HUES64 (cell line): Measurements from ENCODE around the gene LGALS4.
"Not testable (repeated sequence)": the region's sequence is repeated elsewhere in the genome, so short reads cannot be mapped to it uniquely, and the experiment has no call there.

Source experiments
- H3K27ac ChIP-seq: 2 replicates; pipeline ENCODE4 v1.7.0; 2013; ENCODE audit warnings: low read depth, low read length, inconsistent platforms
- H3K27me3 ChIP-seq: 2 replicates; pipeline ENCODE4 v1.6.1; 2013; ENCODE audit warnings: mild to moderate bottlenecking, low read length; ENCODE audit not compliant: insufficient read depth
- H3K36me3 ChIP-seq: 2 replicates; pipeline ENCODE4 v1.6.1; 2013; ENCODE audit warnings: mild to moderate bottlenecking, low read length; ENCODE audit not compliant: insufficient read depth
- H3K4me1 ChIP-seq: 2 replicates; pipeline ENCODE4 v1.6.1; 2013; ENCODE audit warnings: mild to moderate bottlenecking, low read length, moderate library complexity; ENCODE audit not compliant: insufficient read depth
- H3K4me3 ChIP-seq: 2 replicates; pipeline ENCODE4 v1.5.1; 2013; ENCODE audit warnings: mild to moderate bottlenecking, low read length, moderate library complexity
- H3K9ac ChIP-seq: 2 replicates; pipeline ENCODE4 v1.6.1; 2013; ENCODE audit warnings: mild to moderate bottlenecking, low read depth, low read length
- H3K9me3 ChIP-seq: 2 replicates; pipeline ENCODE4 v1.6.1; 2013; ENCODE audit warnings: low read depth, low read length; ENCODE audit not compliant: insufficient read depth
- WGBS: fragments of 150-250, 120-280 bp; methylation state at CpG from one replicate; pipeline ENCODE4 v1.1.7; 2013; ENCODE audit warnings: missing lambda C conversion rate; 5-methylcytosine and 5-hydroxymethylcytosine counted together

The LGALS4 gene

GRCh38 chr19:38816131-38816750 is 3.5 kb upstream of the LGALS4 start:
- peaks cover 23% of the 10 kb centered on the region for H3K36me3 ChIP-seq
- no peak overlapping the region for H3K9ac ChIP-seq
- no peak overlapping the region for H3K4me3 ChIP-seq
- no peaks in the 10 kb centered on the region for H3K27me3 ChIP-seq
- H3K27ac ChIP-seq: no peak overlapping the region
- H3K4me1 ChIP-seq: no peaks in the 10 kb centered on the region
- 94% methylated on average over 18 of the region's 18 CpGs for WGBS
- H3K9me3 ChIP-seq: no peaks in the 10 kb centered on the region

- Histone ChIP-seq H3K9me3 (no peaks in the 10 kb centered on the region), H3K27ac (no peak overlapping the region), H3K4me3 (no peak overlapping the region), H3K9ac (no peak overlapping the region), H3K27me3 (no peaks in the 10 kb centered on the region), H3K4me1 (no peaks in the 10 kb centered on the region), H3K36me3 (peaks cover 23% of the 10 kb centered on the region)
- 95% methylated on average over 34 of the region's 34 CpGs for WGBS
These were observed 2.6 kb upstream of the LGALS4 start for GRCh38 chr19:38815059-38816001.

DNA sequence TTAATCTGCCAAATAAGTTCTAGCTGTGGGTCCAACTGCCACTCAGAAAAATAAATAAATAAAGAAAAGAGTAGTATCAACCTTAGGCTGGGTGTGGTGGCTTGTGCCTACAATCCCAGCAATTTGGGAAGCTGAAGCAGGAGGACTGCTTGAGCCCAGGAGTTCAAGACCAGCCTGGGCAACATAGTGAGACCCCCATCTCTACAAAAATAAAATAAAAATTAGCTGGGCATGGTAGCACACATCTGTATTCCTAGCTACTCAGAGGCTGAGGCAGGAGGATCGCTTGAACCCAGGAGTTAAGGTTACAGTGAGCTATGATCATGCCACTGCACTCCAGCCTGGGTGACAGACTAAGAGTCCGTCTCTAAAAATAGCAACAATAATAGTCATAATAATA is 1.2 kb upstream of the LGALS4 start:
- H3K36me3 ChIP-seq: peaks cover 23% of the 10 kb centered on the region
- 93% methylated on average over 1 of the region's 2 CpGs for WGBS
- not testable (repeated sequence) for H3K4me1 ChIP-seq, H3K4me3 ChIP-seq, H3K9ac ChIP-seq, H3K9me3 ChIP-seq, H3K27ac ChIP-seq, H3K27me3 ChIP-seq

GRCh38 chr19:38813323-38813722 is 578 bp upstream of the LGALS4 start:
- H3K9ac ChIP-seq: no peak overlapping the region
- no peak overlapping the region for H3K27ac ChIP-seq
- 96% methylated on average over 6 of the region's 6 CpGs for WGBS
- H3K4me1 ChIP-seq: no peaks in the 10 kb centered on the region
- H3K4me3 ChIP-seq: no peak overlapping the region
- H3K36me3 ChIP-seq: peaks cover 23% of the 10 kb centered on the region
- H3K27me3 ChIP-seq: no peaks in the 10 kb centered on the region
- no peaks in the 10 kb centered on the region for H3K9me3 ChIP-seq

- no peak overlapping the region for H3K27ac ChIP-seq
- no peaks in the 10 kb centered on the region for H3K27me3 ChIP-seq
- H3K9ac ChIP-seq: no peak overlapping the region
- H3K36me3 ChIP-seq: peaks cover 22% of the 10 kb centered on the region
- H3K4me3 ChIP-seq: no peak overlapping the region
- no peaks in the 10 kb centered on the region for H3K4me1 ChIP-seq
- 89% methylated on average over 18 of the region's 18 CpGs for WGBS
- no peaks in the 10 kb centered on the region for H3K9me3 ChIP-seq
These were observed 520 bp downstream of the LGALS4 start for GRCh38 chr19:38812009-38812840.

- Histone ChIP-seq H3K27me3 (no peaks in the 10 kb centered on the region), H3K4me1 (no peaks in the 10 kb centered on the region), H3K27ac (no peak overlapping the region), H3K9me3 (no peaks in the 10 kb centered on the region), H3K4me3 (no peak overlapping the region), H3K9ac (no peak overlapping the region), H3K36me3 (no peaks in the 10 kb centered on the region)
- WGBS: 97% methylated on average over 7 of the region's 8 CpGs
These were observed 3.0 kb downstream of the LGALS4 start for GRCh38 chr19:38809592-38810252.

GRCh38 chr19:38808741-38809140 is 4.0 kb downstream of the LGALS4 start:
- 94% methylated on average over 17 of the region's 17 CpGs for WGBS
- no peaks in the 10 kb centered on the region for H3K27me3 ChIP-seq
- no peaks in the 10 kb centered on the region for H3K36me3 ChIP-seq
- H3K4me3 ChIP-seq: no peak overlapping the region
- H3K4me1 ChIP-seq: no peaks in the 10 kb centered on the region
- H3K9me3 ChIP-seq: no peaks in the 10 kb centered on the region
- no peak overlapping the region for H3K27ac ChIP-seq
- H3K9ac ChIP-seq: no peak overlapping the region

- H3K27me3 ChIP-seq, H3K36me3 ChIP-seq, H3K9ac ChIP-seq, H3K4me1 ChIP-seq, H3K9me3 ChIP-seq, H3K4me3 ChIP-seq, H3K27ac ChIP-seq: not testable (repeated sequence)
- WGBS: 94% methylated on average over 14 of the region's 18 CpGs
These were observed 5.2 kb downstream of the LGALS4 start for GRCh38 chr19:38807374-38808098.

GRCh38 chr19:38806371-38806770 is 6.4 kb downstream of the LGALS4 start:
- Histone ChIP-seq H3K27ac (no peak overlapping the region), H3K9me3 (no peaks in the 10 kb centered on the region), H3K9ac (no peak overlapping the region), H3K27me3 (no peaks in the 10 kb centered on the region), H3K4me3 (no peak overlapping the region), H3K36me3 (no peaks in the 10 kb centered on the region), H3K4me1 (no peaks in the 10 kb centered on the region)
- WGBS: 93% methylated on average over 6 of the region's 6 CpGs

- H3K27ac ChIP-seq: no peak overlapping the region
- H3K4me1 ChIP-seq: no peaks in the 10 kb centered on the region
- WGBS: 91% methylated on average over 1 of the region's 1 CpG
These were observed 7.6 kb downstream of the LGALS4 start for GRCh38 chr19:38805180-38805579.

More at GRCh38 chr19:38805180-38805579, 7.6 kb downstream of the LGALS4 start:
- no peaks in the 10 kb centered on the region for H3K27me3 ChIP-seq
- no peaks in the 10 kb centered on the region for H3K9me3 ChIP-seq
- no peak overlapping the region for H3K9ac ChIP-seq
- no peak overlapping the region for H3K4me3 ChIP-seq
- no peaks in the 10 kb centered on the region for H3K36me3 ChIP-seq
